ENCODE data around the gene ATP5MG. TPM values are rescaled to one million over a fixed set of nuclear protein-coding genes. Genes with fewer than 3 reads are reported as not detected.

ATP5MG gene
- total RNA-seq, 2 donors from 2014 or later, result 45.2 to 91.3 TPM

- Histone ChIP-seq H3K4me3 (no peak overlapping the region), H3K27ac (no peak overlapping the region), H3K4me1 (no peaks in the 10 kb centered on the region), H3K27me3 (no peaks in the 10 kb centered on the region), H3K9me3 (no peaks in the 10 kb centered on the region), H3K36me3 (replicated peaks in 1 of 2; ENCODE audit: insufficient read depth in 1 of 2, low read depth in 2 of 2) (peaks cover 7 to 69% of the 10 kb centered on the region in 2 donors)
- 86 to 87% methylated on average over 3 of the region's 3 CpGs for WGBS, 2 donors
- intact Hi-C loops (cut with DNase I), result loop anchor here (5.0 kb wide), 1 partner anchor 118 kb away; no protein-coding TSS in a partner anchor
- no peak for ATAC-seq
- no peak for DNase-seq
- no peak for TF ChIP-seq CTCF (IDR thresholded peaks at IDR 0.05)
- no peak for TF ChIP-seq POLR2A (IDR thresholded peaks at IDR 0.05)
Observed at GRCh38 chr11:118374729-118375128, 26.7 kb upstream of the ATP5MG start.

GRCh38 chr11:118375978-118376377 lies 25.4 kb upstream of the ATP5MG start:
- peaks cover 4 to 67% of the 10 kb centered on the region in 2 donors for H3K36me3 ChIP-seq (replicated peaks in 1 of 2; ENCODE audit: insufficient read depth in 1 of 2, low read depth in 2 of 2)
- TF ChIP-seq POLR2A (IDR thresholded peaks at IDR 0.05) (no peak), CTCF (IDR thresholded peaks at IDR 0.05) (no peak)
- ATAC-seq (no peak), DNase-seq (no peak)
- H3K27ac ChIP-seq, result no peak overlapping the region
- H3K27me3 ChIP-seq, result no peaks in the 10 kb centered on the region
- intact Hi-C loops (cut with DNase I), result no loop called here
- no peaks in the 10 kb centered on the region for H3K9me3 ChIP-seq
- H3K4me1 ChIP-seq, result no peaks in the 10 kb centered on the region
- H3K4me3 ChIP-seq, result no peak overlapping the region

- Histone ChIP-seq H3K4me1 (no peaks in the 10 kb centered on the region), H3K27me3 (no peaks in the 10 kb centered on the region), H3K36me3 (replicated peaks in 1 of 2; ENCODE audit: insufficient read depth in 1 of 2, low read depth in 2 of 2) (peaks cover 14 to 66% of the 10 kb centered on the region in 2 donors), H3K4me3 (no peak overlapping the region), H3K9me3 (no peaks in the 10 kb centered on the region), H3K27ac (no peak overlapping the region)
- TF ChIP-seq CTCF (IDR thresholded peaks at IDR 0.05), result no peak
- no peak for TF ChIP-seq POLR2A (IDR thresholded peaks at IDR 0.05)
- 85 to 86% methylated on average over 4 of the region's 4 CpGs for WGBS, 2 donors
- intact Hi-C loops (cut with DNase I), result no loop called here
- no peak for ATAC-seq
- no peak for DNase-seq
Observed at GRCh38 chr11:118379497-118379896, 21.9 kb upstream of the ATP5MG start.

- DNase-seq (no peak), ATAC-seq (no peak)
- Histone ChIP-seq H3K4me3 (no peak overlapping the region), H3K36me3 (replicated peaks in 1 of 2; ENCODE audit: insufficient read depth in 1 of 2, low read depth in 2 of 2) (peaks cover 16 to 67% of the 10 kb centered on the region in 2 donors), H3K9me3 (no peaks in the 10 kb centered on the region), H3K27me3 (no peaks in the 10 kb centered on the region), H3K4me1 (no peaks in the 10 kb centered on the region), H3K27ac (no peak overlapping the region)
- intact Hi-C loops (cut with DNase I), result no loop called here
- TF ChIP-seq POLR2A (IDR thresholded peaks at IDR 0.05) (no peak), CTCF (IDR thresholded peaks at IDR 0.05) (no peak)
Observed at GRCh38 chr11:118380571-118380970, 20.8 kb upstream of the ATP5MG start.

- Histone ChIP-seq H3K4me3 (no peak overlapping the region), H3K27me3 (no peaks in the 10 kb centered on the region), H3K4me1 (no peaks in the 10 kb centered on the region), H3K27ac (no peak overlapping the region), H3K9me3 (no peaks in the 10 kb centered on the region), H3K36me3 (replicated peaks in 1 of 2; ENCODE audit: insufficient read depth in 1 of 2, low read depth in 2 of 2) (peaks cover 26 to 71% of the 10 kb centered on the region in 2 donors)
- ATAC-seq, result no peak
- WGBS, 2 donors, result 66 to 83% methylated on average over 3 of the region's 3 CpGs
- no peak for DNase-seq
- intact Hi-C loops (cut with DNase I), result no loop called here
- TF ChIP-seq POLR2A (IDR thresholded peaks at IDR 0.05) (no peak), CTCF (IDR thresholded peaks at IDR 0.05) (no peak)
Observed at GRCh38 chr11:118382954-118383353, 18.5 kb upstream of the ATP5MG start.
